ENCODE data around the gene RTKN2.

RTKN2 gene

DNA sequence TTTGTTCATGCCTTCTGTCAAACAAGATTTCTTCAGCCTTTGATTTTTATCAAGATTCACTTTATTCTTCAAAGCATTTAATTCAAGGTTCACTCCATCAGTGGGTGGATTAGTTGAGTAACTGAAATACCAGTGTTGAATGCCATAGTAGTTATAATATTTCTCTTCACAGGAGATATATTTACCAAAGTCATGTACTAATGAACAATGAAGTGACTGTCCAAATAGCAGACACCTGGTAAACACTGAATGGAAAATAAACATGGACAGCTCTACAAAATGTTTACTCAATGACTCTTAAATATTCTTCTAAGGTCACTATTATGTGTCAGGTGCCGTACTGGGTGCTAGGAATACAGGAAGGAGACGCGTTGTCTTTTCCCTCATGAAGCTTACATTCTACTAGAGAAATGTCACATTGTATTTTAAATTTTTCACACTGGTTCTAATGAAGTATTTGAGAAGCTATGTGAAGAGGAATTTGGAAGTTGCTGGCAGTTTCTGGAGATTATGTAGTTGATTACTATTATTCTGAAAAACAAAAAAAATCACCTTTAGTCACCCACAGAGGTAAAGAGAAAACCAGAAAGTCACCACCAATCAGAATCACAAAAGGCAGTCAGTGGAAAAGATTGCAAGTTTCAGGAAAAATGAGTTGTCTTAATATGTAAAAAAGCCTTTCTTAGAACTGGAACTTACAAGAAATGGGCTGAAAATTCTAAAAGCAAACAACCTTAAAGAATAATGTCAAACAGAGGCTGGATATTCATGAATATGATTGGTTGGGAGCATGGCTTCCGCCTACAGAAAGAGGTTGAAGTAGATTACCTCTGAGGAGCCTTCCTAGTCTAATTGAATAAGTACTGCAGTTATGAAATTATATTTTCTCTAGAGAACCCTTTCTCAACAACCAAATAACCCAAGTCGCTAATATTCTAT is 84.5 kb downstream of the RTKN2 start:
- H3K27ac ChIP-seq (ENCODE audit: poor library complexity, severe bottlenecking), result no peak overlapping the region
- TF ChIP-seq, protein P1, sequence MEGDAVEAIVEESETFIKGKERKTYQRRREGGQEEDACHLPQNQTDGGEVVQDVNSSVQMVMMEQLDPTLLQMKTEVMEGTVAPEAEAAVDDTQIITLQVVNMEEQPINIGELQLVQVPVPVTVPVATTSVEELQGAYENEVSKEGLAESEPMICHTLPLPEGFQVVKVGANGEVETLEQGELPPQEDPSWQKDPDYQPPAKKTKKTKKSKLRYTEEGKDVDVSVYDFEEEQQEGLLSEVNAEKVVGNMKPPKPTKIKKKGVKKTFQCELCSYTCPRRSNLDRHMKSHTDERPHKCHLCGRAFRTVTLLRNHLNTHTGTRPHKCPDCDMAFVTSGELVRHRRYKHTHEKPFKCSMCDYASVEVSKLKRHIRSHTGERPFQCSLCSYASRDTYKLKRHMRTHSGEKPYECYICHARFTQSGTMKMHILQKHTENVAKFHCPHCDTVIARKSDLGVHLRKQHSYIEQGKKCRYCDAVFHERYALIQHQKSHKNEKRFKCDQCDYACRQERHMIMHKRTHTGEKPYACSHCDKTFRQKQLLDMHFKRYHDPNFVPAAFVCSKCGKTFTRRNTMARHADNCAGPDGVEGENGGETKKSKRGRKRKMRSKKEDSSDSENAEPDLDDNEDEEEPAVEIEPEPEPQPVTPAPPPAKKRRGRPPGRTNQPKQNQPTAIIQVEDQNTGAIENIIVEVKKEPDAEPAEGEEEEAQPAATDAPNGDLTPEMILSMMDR (IDR thresholded peaks at IDR 0.05; ENCODE audit: poor library complexity, severe bottlenecking), result no peak
- ATAC-seq (ENCODE audit: low read depth) (no peak), DNase-seq (ENCODE audit: low spot score) (no peak)
- no peaks in the 10 kb centered on the region for H3K27me3 ChIP-seq (ENCODE audit: insufficient read depth, poor library complexity, severe bottlenecking)
- no peaks in the 10 kb centered on the region for H3K36me3 ChIP-seq (ENCODE audit: low read depth)
- H3K4me1 ChIP-seq (ENCODE audit: insufficient read depth, poor library complexity, severe bottlenecking), result no peaks in the 10 kb centered on the region
- no peak overlapping the region for H3K4me3 ChIP-seq (ENCODE audit: severe bottlenecking)
- H3K9me3 ChIP-seq (ENCODE audit: severe bottlenecking), result no peaks in the 10 kb centered on the region

DNA sequence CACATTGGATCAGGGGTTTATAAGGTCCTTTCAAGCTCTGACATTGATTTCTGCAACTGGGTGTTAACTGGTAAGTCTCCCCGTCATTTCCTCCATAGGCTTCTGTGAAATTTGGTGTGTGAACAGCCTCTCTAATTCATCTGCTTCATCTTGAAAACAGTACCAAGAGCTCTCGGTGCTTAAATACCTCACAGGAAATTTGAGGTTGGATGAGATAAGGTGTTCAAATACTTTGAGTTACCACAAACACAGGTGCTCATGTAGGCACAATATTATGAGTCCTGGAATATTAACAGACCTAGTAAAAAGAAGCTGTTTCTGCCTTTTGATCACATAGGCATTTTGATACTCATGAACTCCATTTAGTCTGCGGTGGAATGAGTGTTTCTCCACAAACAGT is 85.2 kb downstream of the RTKN2 start:
- Histone ChIP-seq H3K9me3 (ENCODE audit: severe bottlenecking) (no peaks in the 10 kb centered on the region), H3K27ac (ENCODE audit: poor library complexity, severe bottlenecking) (no peak overlapping the region), H3K4me1 (ENCODE audit: insufficient read depth, poor library complexity, severe bottlenecking) (no peaks in the 10 kb centered on the region), H3K36me3 (ENCODE audit: low read depth) (no peaks in the 10 kb centered on the region), H3K4me3 (ENCODE audit: severe bottlenecking) (no peak overlapping the region), H3K27me3 (ENCODE audit: insufficient read depth, poor library complexity, severe bottlenecking) (no peaks in the 10 kb centered on the region)
- TF ChIP-seq, protein P1 (IDR thresholded peaks at IDR 0.05; ENCODE audit: poor library complexity, severe bottlenecking), result no peak
- ATAC-seq (ENCODE audit: low read depth) (no peak), DNase-seq (ENCODE audit: low spot score) (no peak)

DNA sequence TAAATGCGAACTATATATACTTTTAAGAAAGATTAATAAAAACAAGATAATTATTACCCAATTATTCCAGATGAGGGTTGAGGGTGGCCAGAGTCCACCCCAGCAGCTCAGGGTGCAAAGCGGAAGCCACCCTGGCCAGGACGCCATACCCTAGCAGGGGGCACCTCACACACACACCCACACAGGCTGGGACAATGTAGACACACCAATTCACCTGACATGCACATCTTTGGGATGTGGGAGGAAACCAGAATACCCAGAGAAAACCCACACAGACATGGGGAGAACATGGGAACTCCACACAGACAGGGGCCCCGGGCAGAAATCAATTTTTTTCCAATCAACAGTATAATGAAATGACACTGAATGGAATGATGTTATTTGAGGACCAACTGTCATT is 86.0 kb downstream of the RTKN2 start:
- Histone ChIP-seq H3K9me3 (ENCODE audit: severe bottlenecking) (no peaks in the 10 kb centered on the region), H3K36me3 (ENCODE audit: low read depth) (no peaks in the 10 kb centered on the region), H3K27me3 (ENCODE audit: insufficient read depth, poor library complexity, severe bottlenecking) (no peaks in the 10 kb centered on the region), H3K27ac (ENCODE audit: poor library complexity, severe bottlenecking) (no peak overlapping the region), H3K4me3 (ENCODE audit: severe bottlenecking) (no peak overlapping the region), H3K4me1 (ENCODE audit: insufficient read depth, poor library complexity, severe bottlenecking) (no peaks in the 10 kb centered on the region)
- no peak for ATAC-seq (ENCODE audit: low read depth)
- TF ChIP-seq, protein P1 (IDR thresholded peaks at IDR 0.05; ENCODE audit: poor library complexity, severe bottlenecking), result no peak
- no peak for DNase-seq (ENCODE audit: low spot score)

DNA sequence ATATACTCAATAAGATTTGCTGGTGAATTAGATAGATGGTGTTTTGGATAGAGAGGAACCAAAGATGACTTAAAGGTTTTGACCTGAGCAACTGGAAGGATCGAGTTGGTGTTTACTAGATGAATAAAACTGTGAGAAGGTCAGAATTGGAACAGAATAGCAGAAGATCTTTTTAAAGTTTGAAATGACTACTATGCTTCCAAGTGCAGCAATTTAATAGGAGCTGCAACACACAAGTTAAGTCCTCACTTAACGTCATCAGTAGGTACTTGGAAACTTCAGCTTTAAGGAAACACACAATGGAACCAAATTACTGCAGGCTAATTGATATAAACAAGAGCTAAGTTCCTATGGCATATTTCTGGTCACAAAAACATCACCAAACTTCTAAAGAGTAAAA is 86.5 kb downstream of the RTKN2 start:
- H3K36me3 ChIP-seq (ENCODE audit: low read depth), result no peaks in the 10 kb centered on the region
- no peaks in the 10 kb centered on the region for H3K4me1 ChIP-seq (ENCODE audit: insufficient read depth, poor library complexity, severe bottlenecking)
- no peak overlapping the region for H3K4me3 ChIP-seq (ENCODE audit: severe bottlenecking)
- TF ChIP-seq, protein P1 (IDR thresholded peaks at IDR 0.05; ENCODE audit: poor library complexity, severe bottlenecking), result no peak
- ATAC-seq (ENCODE audit: low read depth) (no peak), DNase-seq (ENCODE audit: low spot score) (no peak)
- no peaks in the 10 kb centered on the region for H3K27me3 ChIP-seq (ENCODE audit: insufficient read depth, poor library complexity, severe bottlenecking)
- H3K27ac ChIP-seq (ENCODE audit: poor library complexity, severe bottlenecking), result no peak overlapping the region
- H3K9me3 ChIP-seq (ENCODE audit: severe bottlenecking), result no peaks in the 10 kb centered on the region

DNA sequence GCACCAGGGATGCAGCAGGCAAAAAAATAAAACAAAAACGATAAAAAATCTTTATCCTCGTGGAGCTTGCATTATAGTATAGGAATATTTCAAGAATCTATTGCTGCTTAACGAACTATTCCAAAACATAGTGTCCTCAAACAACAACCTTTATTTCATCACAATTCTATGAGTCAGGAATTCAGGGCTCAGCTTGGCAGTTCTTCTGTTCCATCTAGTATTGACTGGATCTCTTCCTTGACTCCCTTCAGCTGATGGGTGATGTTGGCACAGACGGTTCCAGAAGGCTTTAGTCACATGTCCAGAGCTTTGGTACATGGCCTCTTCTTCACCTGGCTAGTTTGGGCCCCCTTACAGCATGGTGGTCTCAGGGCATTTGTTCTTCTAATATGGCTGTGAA is 88.0 kb downstream of the RTKN2 start:
- Histone ChIP-seq H3K9me3 (ENCODE audit: severe bottlenecking) (peaks cover 1% of the 10 kb centered on the region), H3K36me3 (ENCODE audit: low read depth) (no peaks in the 10 kb centered on the region), H3K27ac (ENCODE audit: poor library complexity, severe bottlenecking) (no peak overlapping the region), H3K4me1 (ENCODE audit: insufficient read depth, poor library complexity, severe bottlenecking) (no peaks in the 10 kb centered on the region), H3K27me3 (ENCODE audit: insufficient read depth, poor library complexity, severe bottlenecking) (no peaks in the 10 kb centered on the region), H3K4me3 (ENCODE audit: severe bottlenecking) (no peak overlapping the region)
- TF ChIP-seq, protein P1 (IDR thresholded peaks at IDR 0.05; ENCODE audit: poor library complexity, severe bottlenecking), result no peak
- ATAC-seq (ENCODE audit: low read depth), result no peak
- no peak for DNase-seq (ENCODE audit: low spot score)

All from RWPE2 (cell line).